GM18519 (cell line): ENCODE measurements around the gene CDKN1A.

Source experiments
- ATAC-seq: cut with Tn5 transposase; IDR thresholded peaks from one replicate; pipeline ENCODE4 v1.9.1; 2021; ENCODE audit warnings: mild to moderate bottlenecking, moderate library complexity; ENCODE audit not compliant: unreplicated experiment, low FRiP score

CDKN1A gene

GRCh38 chr6:36655085-36655724 is 23.3 kb upstream of the CDKN1A start:
- no peak for ATAC-seq

- ATAC-seq, result no peak
Measured at GRCh38 chr6:36656441-36656840, 22.1 kb upstream of the CDKN1A start.

- ATAC-seq, result no peak
Measured at GRCh38 chr6:36657271-36657670, 21.2 kb upstream of the CDKN1A start.

GRCh38 chr6:36657942-36658544 is 20.5 kb upstream of the CDKN1A start:
- no peak for ATAC-seq

DNA sequence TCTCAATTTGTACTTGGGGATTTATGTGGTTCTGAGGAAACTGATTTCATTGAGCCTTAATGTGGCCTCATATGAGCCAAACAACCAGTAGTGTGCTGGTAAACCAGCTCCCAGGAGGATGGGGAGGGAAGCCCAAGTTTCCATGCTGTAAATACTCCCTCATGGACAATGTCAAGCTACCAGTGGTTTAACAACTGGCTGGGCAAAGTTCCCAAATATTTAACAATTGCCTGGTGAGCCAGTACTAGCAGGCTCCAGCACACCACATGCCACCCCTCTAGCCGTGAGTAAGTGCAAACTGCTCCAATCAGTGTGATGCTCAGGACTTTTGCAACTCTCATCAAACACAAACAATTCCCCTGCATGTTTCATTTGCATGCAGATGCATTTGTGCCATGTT is 19.2 kb upstream of the CDKN1A start:
- ATAC-seq, result no peak

DNA sequence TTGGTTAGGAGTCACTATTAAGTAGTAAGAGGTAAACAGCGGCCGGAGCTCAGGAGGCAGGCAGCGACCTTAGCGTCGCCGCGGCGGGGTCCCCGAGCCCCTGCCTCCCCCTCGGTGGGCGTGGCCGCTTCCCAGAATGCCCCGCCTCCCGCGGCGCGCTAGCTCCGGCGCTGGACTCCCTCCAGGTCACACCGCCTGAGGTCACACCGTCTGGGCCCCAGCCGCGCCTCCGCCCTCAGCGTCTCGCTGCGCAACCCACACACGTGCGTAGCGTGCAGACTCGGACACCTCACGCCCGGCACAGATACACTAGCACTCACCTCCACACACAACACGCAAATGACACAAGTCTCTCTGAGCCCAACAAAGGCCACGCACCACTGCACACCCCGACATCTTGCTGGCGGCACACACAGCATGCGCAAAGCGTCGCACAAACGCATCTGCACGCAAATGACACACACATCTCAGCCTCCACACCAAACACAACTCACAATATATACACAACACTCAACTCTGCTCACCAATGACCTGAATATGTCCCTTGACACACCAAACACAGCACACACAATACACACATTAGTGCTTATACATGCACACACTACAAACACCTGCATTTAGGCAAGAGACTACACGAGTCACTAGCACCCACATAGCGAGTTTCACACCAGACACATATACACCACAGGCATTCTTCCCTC is 17.6 kb upstream of the CDKN1A start:
- no peak for ATAC-seq

DNA sequence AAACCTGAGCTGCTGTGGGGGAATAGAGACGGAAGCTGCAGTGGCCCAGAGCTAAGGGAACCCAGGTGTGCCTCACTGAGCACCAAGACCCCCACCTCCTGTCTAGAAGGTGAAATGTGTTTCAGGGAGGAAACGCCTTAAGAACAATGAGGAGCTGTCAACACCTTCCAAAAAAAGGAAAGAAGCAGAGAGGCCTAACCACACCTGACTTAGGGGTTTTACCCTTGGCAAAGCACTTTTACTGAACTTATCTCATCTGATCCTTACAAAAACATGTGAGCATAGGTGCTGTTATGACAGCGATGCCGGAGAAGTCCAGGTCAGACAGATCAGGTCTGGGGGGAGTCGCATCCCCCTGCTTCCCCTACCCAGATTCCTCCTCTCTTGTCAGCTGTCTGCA is 16.1 kb upstream of the CDKN1A start:
- no peak for ATAC-seq

- no peak for ATAC-seq
Measured at GRCh38 chr6:36662827-36663256, 15.7 kb upstream of the CDKN1A start.

DNA sequence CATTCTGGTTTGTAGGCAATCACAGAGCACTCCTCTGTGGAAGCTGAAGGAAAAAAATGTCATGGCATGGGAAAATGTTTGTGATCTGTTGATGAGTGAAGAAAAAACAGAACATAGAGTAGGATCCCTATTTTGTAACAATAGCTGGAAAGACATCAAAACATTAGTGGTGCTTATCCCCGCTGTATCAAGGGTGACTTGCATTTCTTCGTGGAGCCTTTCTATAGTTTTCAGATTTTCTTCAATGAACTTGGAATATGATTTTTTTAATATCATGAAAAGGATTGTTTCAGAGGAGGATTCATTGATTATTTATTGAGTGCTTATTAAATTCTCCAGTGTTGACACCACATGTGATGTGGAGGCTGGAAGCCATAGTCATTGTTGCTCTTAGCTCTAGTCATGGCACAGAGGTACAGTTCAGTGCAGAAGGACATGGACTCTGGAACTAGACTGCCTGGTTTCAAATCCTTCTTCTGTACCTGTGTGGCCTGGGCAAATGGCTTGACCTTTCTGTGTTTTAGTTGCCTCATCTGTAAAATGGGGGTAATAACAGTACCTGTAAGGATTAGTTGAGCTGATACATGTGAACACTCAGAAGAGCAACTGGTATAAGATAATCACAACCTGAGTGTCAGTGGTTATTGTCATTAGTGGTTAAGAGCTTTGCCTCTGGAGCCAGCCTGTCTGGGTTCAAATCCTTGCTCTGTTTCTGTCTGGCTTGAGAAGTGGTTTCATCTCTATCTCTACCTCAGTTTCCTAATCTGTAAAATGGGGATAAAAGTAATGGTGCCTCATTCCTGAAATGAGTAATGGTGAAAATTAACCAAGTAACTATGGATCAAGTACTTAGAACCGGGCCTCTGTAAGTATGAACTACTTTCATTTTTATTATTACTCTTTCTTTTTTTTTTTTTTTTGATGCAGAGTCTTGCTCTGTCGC is 14.7 kb upstream of the CDKN1A start:
- ATAC-seq, result no peak

GRCh38 chr6:36665180-36665579 is 13.3 kb upstream of the CDKN1A start:
- no peak for ATAC-seq

- no peak for ATAC-seq
Measured at GRCh38 chr6:36666287-36666686, 12.2 kb upstream of the CDKN1A start.

DNA sequence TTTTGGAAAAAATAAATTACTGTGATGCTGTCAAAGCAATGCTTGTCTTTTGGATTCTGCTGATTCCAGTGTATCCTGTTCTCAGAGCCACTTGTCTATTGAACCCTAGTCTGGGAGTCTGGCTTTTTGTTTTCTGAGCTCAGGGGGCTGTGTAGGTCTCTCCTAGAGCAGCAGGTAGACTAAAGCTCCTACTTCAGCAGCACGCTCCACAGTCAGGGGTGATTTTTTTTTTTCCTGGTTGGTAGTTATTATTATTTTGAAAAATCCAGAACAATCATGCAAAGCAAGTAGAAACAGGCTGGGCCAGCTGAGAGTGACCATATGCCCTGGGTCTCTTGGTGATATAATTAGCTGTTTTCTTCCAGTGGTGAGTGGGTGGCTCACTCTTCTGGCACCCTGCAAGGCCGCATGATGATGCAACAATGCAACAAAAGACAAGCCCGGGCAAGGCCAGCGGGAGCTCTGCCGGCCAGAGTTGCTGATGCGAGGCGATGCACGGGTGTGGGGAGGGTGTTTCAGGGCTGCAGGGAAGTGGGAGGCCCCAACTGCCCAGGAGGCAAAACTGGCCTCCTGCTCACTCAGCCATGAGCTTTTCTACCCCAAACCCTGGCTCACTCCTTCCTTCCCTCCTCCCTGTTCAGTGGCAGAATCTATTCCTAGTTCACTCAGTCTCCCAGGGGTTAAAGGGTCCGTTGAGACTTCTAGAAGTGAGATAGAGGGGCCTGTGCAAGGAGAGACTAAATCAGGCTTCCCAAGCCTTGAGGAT is 11.5 kb upstream of the CDKN1A start:
- ATAC-seq, result peak; percentile 57

DNA sequence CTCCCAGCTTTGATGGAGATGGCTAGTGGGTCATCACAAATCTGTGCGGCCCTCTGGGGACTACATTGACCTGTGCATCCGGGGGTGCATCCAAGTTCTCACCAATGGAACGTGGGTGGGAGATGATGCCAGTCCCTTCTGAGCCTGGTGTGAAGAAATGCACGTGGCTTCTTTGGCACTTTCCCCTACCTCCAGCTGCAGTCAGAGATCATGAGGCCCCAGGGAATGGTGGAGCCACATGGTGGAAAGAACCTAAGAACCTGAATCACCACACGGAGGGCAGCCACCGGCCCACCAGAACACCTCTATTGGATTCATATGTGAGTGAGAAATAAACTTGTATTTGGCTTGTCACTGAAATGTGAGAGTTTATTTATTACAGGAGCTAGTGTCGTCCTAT is 9.9 kb upstream of the CDKN1A start:
- no peak for ATAC-seq

GRCh38 chr6:36669002-36669401 is 9.5 kb upstream of the CDKN1A start:
- no peak for ATAC-seq

DNA sequence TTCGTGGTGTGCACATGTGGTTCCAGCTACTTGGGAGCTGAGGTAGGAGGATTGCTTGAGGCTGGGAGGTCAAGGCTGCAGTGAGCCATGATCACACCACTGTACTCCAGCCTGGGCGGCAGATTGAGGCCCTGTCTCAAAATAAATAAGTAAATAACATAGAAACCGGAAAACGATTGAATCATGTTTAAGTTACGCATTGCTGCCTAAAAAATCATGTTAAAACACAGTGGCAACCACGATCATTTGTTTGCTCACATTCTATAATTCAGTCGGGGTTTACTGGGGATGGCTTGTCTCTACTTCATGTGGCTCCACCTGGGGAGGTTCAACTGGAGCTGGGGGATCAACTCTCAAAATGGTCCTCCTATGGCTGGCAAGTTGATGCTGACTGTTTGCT is 8.2 kb upstream of the CDKN1A start:
- ATAC-seq, result no peak

GRCh38 chr6:36671687-36672375 is 6.7 kb upstream of the CDKN1A start:
- ATAC-seq, result no peak

GRCh38 chr6:36673882-36674281 is 4.6 kb upstream of the CDKN1A start:
- ATAC-seq, result no peak

- ATAC-seq, result no peak
Measured at GRCh38 chr6:36674942-36675341, 3.6 kb upstream of the CDKN1A start.
